Activated naive CD8-positive, alpha-beta T cell treated with anti-CD3 and anti-CD28 coated beads, Interleukin-2, amount 50 U/mL, for 16 hours (primary cell): ENCODE results near the gene C14orf93.
"Not testable (repeated sequence)": the region's sequence is repeated elsewhere in the genome, so short reads cannot be mapped to it uniquely, and the experiment has no call there.

Experiments
- DNase-seq: peaks from one replicate; pipeline ENCODE4 v3.0.0-alpha.2; 2020; ENCODE audit warnings: low read depth, low spot score

Gene C14orf93

DNA sequence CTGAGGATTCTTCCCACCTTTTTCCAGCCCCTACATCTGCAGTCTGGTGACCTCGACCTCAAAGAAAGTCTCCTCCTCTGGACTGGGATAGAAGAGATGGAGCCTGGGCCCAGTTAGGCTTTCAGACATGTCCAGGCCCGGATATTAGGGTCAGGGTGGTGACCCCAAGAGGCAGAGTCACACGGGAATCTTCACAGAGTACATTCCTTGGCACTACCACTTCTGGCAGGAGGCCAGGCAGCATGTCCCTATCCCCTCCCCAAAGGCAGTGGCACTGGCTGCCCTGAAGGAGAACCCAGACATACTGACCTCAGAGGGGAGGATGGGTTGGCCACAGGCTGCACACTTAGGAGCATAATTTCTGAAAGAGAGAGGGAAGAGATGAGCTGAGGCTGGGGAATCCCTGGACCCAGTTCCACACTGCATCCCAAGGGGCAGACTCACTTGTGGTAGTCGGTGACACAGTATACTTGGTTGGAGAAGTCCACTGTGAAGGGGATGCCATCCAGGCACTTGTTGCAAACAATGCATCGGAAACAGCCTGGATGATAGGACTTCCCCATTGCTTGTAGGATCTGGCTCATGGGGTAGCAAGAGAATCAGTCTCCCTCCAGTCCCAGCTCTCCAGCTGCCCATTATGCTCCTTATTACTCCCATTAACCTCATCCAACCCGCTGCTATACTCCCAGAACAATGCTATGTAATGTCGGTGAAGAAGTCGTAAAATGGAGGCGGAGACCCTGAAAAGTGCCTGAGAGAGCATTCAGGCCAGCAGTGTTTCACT is 35.2 kb downstream of the C14orf93 start:
- DNase-seq: no peak

DNA sequence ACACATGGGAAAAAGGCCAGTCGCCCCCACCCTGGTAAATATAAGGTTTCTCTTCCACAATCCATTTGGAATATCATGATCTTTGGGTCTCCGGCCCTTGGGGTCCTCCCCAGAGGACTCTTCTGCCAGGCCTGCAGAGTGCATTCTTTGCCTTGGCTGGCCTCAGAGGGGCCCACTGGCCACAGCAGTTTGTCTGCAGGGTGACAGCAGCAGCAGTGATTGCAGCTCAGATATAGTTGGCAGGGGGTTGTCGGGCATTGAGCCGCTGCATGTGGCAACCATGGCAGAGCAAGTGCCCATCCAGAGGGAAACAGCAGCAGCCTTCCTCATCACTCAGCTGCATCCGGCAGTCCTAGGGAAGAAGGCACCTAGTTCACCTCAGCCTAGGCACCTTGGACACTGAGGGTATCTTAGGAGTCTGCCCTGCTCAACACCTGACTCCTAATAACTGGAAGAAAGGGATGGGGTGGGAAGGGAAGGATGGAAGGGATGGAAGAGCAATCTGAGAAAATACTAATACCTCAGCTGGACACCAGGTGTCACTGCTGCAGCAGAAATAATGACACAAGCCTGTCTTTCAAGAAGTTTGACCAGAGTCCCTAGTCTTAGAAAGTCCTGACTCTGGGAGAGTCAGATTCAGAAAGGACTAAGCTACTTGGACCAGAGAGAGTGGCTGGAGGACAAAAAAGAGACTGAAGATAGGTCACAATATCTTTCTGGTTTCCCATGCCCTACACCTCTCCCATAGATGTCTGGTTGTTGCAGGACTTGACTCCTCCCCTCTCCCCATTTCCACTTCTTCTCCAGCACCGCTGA is 36.5 kb downstream of the C14orf93 start:
- no peak for DNase-seq

DNA sequence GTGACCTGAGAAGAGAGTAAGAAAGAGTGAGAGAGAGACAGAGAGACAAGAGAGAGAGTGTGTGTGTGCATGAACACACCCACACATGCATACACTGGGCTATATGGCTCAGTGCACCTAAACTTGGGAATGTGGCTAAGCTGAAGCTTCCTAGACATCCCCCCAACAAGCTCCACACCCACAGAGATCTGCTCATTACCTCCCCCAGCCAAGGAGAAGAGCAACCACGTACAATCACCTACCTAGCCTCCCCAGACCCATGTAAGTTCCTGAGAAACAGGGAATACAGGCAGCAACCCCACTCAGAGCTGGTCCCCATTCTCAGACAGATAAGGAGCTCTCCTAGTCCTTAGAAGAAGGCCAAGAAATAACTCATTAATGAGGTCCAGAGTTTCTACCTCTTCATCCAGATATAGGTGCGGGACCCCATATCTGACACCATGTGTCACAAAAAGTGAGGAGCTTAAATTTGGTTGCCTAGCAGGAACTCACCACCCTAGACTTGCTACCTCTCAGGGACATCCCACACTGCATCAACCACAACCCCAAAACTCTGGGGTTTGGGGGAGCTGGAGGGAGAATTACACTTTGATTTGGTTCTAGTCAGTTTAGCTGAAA is 37.5 kb downstream of the C14orf93 start:
- DNase-seq: no peak

DNA sequence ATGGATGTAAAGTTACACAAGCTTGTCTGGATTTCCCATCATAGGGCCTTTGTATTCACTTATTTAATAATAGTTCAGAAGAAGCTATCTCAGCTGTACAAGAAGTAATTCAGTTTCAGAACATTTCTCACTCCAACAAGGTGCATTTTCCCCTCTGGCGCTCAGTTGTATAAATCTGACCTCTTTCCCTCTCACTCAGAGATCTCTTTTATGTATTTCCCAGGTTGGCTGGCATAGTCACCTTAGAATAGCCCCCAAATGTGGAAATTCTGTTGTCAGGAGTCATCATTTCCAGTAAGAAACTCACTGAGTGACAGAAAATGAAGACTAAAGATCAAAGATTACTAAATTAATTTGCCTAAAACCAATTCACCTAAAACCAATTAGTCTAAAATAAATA is 38.8 kb downstream of the C14orf93 start:
- DNase-seq: no peak

DNA sequence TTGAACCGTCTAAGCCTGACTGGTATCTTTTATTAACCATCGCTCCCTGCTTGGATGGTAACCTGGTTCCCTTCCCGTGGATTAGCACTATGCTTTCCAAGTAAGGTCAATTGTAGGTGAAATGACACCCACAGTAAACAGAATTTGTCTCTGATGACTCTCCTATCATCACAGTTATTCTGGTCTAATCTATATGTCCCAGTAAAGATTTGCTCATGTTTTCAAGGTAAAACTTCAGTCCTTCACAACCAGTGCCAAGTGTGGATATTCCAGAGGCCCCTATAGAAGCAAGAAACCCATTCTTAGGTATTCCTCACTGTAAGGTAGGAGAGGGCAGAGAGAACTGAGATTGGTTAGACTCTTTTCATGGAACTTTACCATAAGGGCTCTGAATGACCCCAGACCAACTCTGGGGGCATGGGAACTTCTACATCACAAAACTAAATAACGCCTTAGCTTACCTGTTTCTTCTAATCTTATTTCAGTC is 43.1 kb downstream of the C14orf93 start:
- DNase-seq: no peak

DNA sequence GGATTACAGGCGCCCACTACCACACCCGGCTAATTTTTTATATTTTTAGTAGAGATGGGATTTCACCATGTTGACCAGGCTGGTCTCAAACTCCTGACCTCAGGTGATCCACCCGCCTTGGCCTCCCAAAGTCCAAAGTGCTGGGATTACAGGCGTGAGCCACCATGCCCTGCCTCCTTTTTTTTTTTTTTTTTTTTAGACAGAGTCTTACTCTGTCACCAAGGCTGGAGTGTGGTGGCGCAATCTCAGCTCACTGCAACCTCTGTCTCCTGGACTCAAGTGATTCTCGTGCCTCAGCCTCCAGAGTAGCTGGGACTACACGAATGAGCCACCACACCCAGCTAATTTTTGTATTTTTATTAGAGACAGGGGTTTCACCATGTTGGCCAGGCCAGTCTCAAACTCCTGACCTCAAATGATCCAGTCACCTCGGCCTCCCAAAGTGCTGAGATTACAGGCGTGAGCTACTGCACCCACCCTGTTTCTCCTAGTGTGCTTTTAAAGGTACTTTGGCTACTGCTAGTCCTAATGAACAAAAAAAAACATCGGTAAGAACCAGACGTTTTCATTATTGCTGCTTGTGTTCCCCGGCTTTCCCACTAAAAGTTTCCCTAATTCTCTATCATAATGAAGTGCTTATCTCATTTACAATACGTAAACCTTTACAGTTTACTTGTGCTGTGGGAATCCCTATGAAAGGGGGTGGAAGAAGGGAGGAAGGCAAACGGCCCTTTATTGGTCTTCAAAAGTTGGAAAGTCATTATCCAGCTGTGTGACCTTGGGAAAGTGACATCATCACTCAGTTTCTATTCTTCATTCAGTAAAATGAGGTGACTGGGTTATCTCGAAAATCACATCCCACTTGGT is 43.8 kb downstream of the C14orf93 start:
- DNase-seq: not testable (repeated sequence)

DNA sequence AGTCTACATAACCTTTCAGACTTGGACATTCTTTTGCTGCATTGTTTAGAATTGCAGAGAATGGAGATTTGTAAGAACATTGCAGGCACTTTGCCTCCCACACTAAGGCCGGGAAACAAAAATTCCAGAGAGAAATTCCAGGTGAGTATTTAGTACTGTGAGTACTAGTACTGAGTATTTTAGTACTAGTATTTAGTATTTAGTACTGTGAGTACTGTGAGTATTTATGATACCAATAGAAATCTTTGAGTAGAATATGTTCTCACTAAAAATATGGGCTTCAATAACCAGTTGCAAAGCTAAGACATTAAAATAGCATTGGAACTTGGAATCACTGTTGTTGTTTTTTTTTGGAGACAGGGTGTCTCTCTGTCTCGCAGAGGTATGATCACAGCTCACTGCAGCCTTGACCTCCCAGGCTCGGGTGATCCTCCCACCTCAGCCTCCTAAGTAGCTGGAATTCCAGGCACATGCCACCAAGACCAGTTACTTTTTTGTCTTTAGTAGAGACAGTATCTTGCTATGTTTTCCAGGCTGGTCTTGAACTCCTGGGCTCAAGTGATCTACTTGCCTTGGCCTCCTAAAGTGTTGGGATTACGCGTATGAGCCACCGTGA is 47.8 kb downstream of the C14orf93 start:
- no peak for DNase-seq

DNA sequence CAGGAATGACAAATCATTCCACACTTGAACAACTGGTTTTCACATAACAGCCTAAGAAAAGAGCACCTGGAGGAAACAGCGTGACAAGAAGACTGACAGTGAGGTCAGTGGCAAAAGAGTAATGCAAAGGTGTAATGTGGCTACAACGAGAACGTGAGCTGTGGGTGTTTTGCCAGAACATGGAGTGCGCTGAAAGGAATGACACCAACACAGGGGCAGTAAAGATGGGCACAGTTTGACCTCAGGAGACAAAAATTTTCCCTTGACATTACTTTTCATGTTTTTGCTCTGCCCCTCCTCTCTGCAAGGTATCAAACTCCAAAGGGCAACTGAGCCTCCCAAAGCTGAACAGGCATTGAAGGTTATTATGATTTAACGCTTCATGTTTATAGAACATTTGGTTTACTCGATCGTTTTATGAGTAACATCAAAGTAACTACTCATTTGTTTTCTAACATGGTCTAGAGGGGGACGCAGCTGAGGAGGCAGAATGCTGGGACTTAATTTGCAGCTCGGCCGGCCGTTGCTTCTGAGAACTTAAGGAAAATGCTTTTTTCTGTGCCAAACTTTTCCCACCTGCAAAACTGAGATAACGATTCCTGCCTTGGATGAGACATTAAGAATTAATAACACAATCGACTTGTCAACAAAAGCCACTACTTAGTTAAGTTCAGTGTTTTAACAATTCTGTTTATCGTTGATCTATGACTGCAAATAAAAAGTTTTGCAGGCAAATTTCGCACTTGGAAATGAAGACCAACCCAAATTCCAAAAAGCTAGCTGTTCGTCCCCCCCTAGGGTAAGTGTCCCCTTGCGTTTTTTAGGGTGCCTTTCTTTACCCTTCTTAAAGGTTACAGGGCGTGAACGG is 54.0 kb downstream of the C14orf93 start:
- no peak for DNase-seq

DNA sequence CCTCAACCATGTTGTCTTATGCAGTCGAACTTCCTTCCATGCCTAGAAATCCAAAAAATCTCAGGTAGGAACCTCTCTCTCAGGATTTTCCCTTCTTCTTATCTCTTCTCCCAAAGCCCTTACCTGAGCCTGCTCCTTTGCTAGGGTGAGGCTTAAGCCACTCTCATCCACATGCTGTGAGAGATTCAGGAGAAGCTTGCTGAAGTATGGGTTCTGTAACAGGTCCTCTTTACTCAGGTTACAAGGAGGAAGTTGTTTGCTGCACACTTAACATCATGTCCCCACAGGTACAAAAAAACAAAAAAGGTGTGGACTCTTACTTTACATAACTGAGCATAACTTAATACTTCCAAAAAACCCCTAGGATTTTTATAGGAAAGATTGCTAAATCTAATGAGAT is 57.5 kb downstream of the C14orf93 start:
- DNase-seq: no peak

DNA sequence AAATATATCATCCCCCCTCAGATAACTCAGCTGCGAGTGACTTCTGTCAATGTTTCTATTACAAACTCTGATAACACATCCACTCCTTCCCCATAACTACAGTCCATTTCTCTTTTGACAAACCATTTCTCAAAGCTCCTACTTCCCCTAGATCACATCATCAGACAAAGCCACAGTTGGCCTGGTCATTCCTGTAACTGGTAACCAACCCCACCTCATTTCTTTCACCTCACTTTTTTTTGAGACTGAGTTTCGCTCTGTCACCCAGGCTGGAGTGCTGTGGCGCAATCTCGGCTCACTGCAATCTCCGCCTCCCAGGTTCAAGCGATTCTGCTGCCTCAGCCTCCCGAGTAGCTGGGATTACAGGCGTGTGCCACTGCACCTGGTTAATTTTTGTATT is 58.1 kb downstream of the C14orf93 start:
- not testable (repeated sequence) for DNase-seq

DNA sequence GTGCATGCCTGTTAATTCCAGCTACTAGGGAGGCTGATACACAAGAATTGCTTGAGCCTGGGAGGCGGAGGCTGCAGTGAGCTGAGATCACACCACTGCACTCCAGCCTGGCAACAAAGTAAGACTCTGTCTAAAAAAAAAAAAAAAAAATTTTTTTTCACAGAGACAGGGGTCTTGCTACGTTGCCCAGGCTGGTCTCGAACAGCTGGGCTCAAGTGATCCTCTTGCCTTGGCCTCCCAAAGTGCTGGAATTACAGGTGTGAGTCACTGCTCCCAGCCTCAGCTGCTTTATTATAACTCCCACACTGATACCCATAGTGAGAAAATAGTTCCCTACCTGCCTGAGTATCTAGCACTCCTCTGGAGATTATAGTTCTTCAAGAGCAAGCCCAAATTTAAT is 64.3 kb downstream of the C14orf93 start:
- no peak for DNase-seq

DNA sequence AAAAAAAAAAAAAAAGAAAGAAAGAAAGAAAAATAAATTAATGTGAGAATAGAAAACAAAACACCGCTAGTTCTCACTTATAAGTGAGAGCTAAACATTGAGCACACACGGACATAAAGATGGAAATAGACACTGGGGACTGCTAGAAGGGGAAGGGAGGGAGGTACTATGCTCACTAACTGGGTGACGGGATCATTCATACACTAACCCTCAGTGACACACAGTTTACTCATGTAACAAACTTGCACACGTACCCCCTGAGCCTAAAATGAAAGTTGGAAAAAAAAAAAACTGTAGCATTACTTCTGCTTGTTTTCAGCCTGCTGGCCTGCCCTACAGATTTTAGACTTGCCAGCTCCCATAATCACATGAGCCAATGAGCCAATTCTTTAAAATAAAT is 70.3 kb downstream of the C14orf93 start:
- DNase-seq: no peak
